Tibial artery (tissue), 4 donors: ENCODE measurements around the gene ETS1.

ENCODE experiments used
- DNase-seq, 2 donors: peaks; one replicate each; pipeline ENCODE4 v3.0.0-alpha.2; 2019
- H3K27ac ChIP-seq, 2 donors: fragments of 200-600 bp; sonication (generic) in 1 of 2; 1 replicate in 1 of 2; 2 replicates in 1 of 2; pipeline ENCODE4 v1.5.1; 2018 to 2019; ENCODE audit warnings: mild to moderate bottlenecking in 1 of 2
- H3K27me3 ChIP-seq, 2 donors: fragments of 200-600 bp; sonication (generic) in 1 of 2; one replicate each; pipeline versions ENCODE4 v1.5.1 to v1.6.0; 2016 to 2019
- H3K36me3 ChIP-seq, 3 donors: fragments of 200-600 bp; sonication (generic) in 2 of 3; one replicate each; pipeline ENCODE4 v1.5.1; 2016 to 2019; ENCODE audit warnings: mild to moderate bottlenecking in 2 of 3
- H3K4me1 ChIP-seq, 4 donors: fragments of 200-600 bp; sonication (generic) in 2 of 4; 1 replicate in 3 of 4; 2 replicates in 1 of 4; pipeline ENCODE4 v1.5.1; 2016 to 2019
- H3K4me3 ChIP-seq, 2 donors: fragments of 200-600 bp; sonication (generic) in 1 of 2; 1 replicate in 1 of 2; 2 replicates in 1 of 2; pipeline ENCODE4 v1.5.1; 2018 to 2019; ENCODE audit warnings: mild to moderate bottlenecking in 2 of 2
- H3K9me3 ChIP-seq, 3 donors: fragments of 200-600 bp; sonication (generic) in 1 of 3; one replicate each; pipeline ENCODE4 v1.5.1; 2016 to 2019
- intact Hi-C: fragments of 100-400 bp; cut with DNase I; formaldehyde crosslinking; loops from one replicate; pipeline ENCODE4 v1.15.0; 2023; ENCODE audit warnings: low total_unique reads
- TF ChIP-seq, protein P1 (sequence below), 2 experiments: fragments of 200-600 bp in 1 of 2; fragments of 450-650 bp in 1 of 2; IDR thresholded peaks; one replicate each; pipeline ENCODE4 v1.5.1; 2017 to 2019; ENCODE audit warnings: antibody characterized with exemption in 2 of 2, mild to moderate bottlenecking in 1 of 2, moderate library complexity in 1 of 2

Gene ETS1

GRCh38 chr11:128491195-128491936 is 96.0 kb downstream of the ETS1 start:
- no peak for DNase-seq
- peak overlapping the region; percentile 15 to 54 for H3K27ac ChIP-seq
- peaks cover 0 to 58% (median 16%) of the 10 kb centered on the region in 4 donors for H3K4me1 ChIP-seq
- H3K4me3 ChIP-seq: no peak overlapping the region
- H3K9me3 ChIP-seq: no peaks in the 10 kb centered on the region
- TF ChIP-seq, protein P1, sequence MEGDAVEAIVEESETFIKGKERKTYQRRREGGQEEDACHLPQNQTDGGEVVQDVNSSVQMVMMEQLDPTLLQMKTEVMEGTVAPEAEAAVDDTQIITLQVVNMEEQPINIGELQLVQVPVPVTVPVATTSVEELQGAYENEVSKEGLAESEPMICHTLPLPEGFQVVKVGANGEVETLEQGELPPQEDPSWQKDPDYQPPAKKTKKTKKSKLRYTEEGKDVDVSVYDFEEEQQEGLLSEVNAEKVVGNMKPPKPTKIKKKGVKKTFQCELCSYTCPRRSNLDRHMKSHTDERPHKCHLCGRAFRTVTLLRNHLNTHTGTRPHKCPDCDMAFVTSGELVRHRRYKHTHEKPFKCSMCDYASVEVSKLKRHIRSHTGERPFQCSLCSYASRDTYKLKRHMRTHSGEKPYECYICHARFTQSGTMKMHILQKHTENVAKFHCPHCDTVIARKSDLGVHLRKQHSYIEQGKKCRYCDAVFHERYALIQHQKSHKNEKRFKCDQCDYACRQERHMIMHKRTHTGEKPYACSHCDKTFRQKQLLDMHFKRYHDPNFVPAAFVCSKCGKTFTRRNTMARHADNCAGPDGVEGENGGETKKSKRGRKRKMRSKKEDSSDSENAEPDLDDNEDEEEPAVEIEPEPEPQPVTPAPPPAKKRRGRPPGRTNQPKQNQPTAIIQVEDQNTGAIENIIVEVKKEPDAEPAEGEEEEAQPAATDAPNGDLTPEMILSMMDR (IDR thresholded peaks at IDR 0.05): no peak
- H3K36me3 ChIP-seq: peaks cover 30 to 37% (median 36%) of the 10 kb centered on the region in 3 donors
- H3K27me3 ChIP-seq: no peaks in the 10 kb centered on the region
- intact Hi-C loops: no loop called here

GRCh38 chr11:128490092-128490491 is 97.3 kb downstream of the ETS1 start:
- H3K27ac ChIP-seq: no peak overlapping the region
- intact Hi-C loops: no loop called here

GRCh38 chr11:128488471-128488870 is 98.9 kb downstream of the ETS1 start:
- H3K4me1 ChIP-seq: peaks cover 0 to 41% (median 14%) of the 10 kb centered on the region in 4 donors

More at GRCh38 chr11:128490092-128490491, 97.3 kb downstream of the ETS1 start:
- Histone ChIP-seq H3K36me3 (peaks cover 41 to 50% (median 47%) of the 10 kb centered on the region in 3 donors), H3K4me3 (no peak overlapping the region), H3K4me1 (peaks cover 0 to 45% (median 14%) of the 10 kb centered on the region in 4 donors), H3K27me3 (no peaks in the 10 kb centered on the region), H3K9me3 (no peaks in the 10 kb centered on the region)
- TF ChIP-seq, protein P1 (IDR thresholded peaks at IDR 0.05): no peak
- no peak for DNase-seq

GRCh38 chr11:128487978-128488377 is 99.4 kb downstream of the ETS1 start:
- Histone ChIP-seq H3K4me3 (no peak overlapping the region), H3K27me3 (no peaks in the 10 kb centered on the region), H3K27ac (peak overlapping the region in 1 of 2 donors; percentile 4), H3K9me3 (no peaks in the 10 kb centered on the region), H3K4me1 (peaks cover 0 to 41% (median 13%) of the 10 kb centered on the region in 4 donors), H3K36me3 (peaks cover 51 to 67% (median 63%) of the 10 kb centered on the region in 3 donors)
- TF ChIP-seq, protein P1 (IDR thresholded peaks at IDR 0.05): no peak
- DNase-seq: no peak
- intact Hi-C loops: no loop called here

More at GRCh38 chr11:128488471-128488870, 98.9 kb downstream of the ETS1 start:
- Histone ChIP-seq H3K4me3 (no peak overlapping the region), H3K36me3 (peaks cover 51 to 66% (median 63%) of the 10 kb centered on the region in 3 donors), H3K27me3 (no peaks in the 10 kb centered on the region), H3K27ac (peak overlapping the region in 1 of 2 donors; percentile 4), H3K9me3 (no peaks in the 10 kb centered on the region)
- TF ChIP-seq, protein P1 (IDR thresholded peaks at IDR 0.05): no peak
- intact Hi-C loops: no loop called here
- DNase-seq: no peak

DNA sequence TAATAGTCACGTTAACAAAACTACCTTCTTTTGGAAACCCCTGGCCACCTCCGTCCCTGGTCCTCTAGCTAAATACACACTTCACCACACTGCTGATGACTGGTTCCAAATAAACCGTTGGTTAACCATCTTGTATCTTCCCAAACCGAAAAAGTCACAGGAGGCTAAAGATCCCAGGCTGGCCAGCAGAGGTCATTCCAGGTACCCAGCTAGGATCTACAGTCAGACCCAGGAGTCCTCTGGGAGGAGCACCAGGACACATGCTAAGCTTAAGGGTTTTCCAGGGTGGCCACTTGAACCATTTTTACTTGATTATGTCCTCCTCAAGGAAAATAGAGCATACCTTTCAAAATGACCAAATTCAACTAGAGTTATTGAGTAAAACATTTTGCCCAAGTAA is 103.2 kb downstream of the ETS1 start:
- Histone ChIP-seq H3K9me3 (no peaks in the 10 kb centered on the region), H3K36me3 (peaks cover 45 to 65% (median 62%) of the 10 kb centered on the region in 3 donors), H3K4me3 (no peak overlapping the region), H3K27me3 (no peaks in the 10 kb centered on the region), H3K4me1 (peaks cover 0 to 55% (median 25%) of the 10 kb centered on the region in 4 donors), H3K27ac (no peak overlapping the region)
- intact Hi-C loops: no loop called here
- TF ChIP-seq, protein P1 (IDR thresholded peaks at IDR 0.05): no peak
- DNase-seq: no peak
